ENCODE data around the gene NAV1. TPM values are rescaled to one million over a fixed set of nuclear protein-coding genes. Genes with fewer than 3 reads are reported as not detected.
"Not testable (repeated sequence)": the region's sequence is repeated elsewhere in the genome, so short reads cannot be mapped to it uniquely, and the experiment has no call there.

Gene NAV1
- total RNA-seq, 2 donors from 2014 or later = 0.28 to 1.3 TPM

GRCh38 chr1:201566933-201567801 lies 28.2 kb downstream of the NAV1 start:
- no peak for ATAC-seq (replicated peaks)
- no peaks in the 10 kb centered on the region for H3K36me3 Mint-ChIP-seq (ENCODE audit: low read depth)
- no peak overlapping the region for H3K27ac Mint-ChIP-seq
- no peaks in the 10 kb centered on the region for H3K4me1 Mint-ChIP-seq
- no peak overlapping the region for H3K4me3 Mint-ChIP-seq
- H3K27me3 Mint-ChIP-seq = no peaks in the 10 kb centered on the region
- H3K9me3 Mint-ChIP-seq = no peaks in the 10 kb centered on the region

GRCh38 chr1:201568265-201568664 lies 29.3 kb downstream of the NAV1 start:
- Mint-ChIP-seq H3K36me3 (ENCODE audit: low read depth) (no peaks in the 10 kb centered on the region), H3K27me3 (no peaks in the 10 kb centered on the region), H3K27ac (no peak overlapping the region), H3K4me3 (no peak overlapping the region), H3K4me1 (peaks cover 7% of the 10 kb centered on the region), H3K9me3 (no peaks in the 10 kb centered on the region)
- no peak for ATAC-seq (replicated peaks)

GRCh38 chr1:201568859-201569294 lies 29.9 kb downstream of the NAV1 start:
- Mint-ChIP-seq H3K27ac (no peak overlapping the region), H3K36me3 (ENCODE audit: low read depth) (no peaks in the 10 kb centered on the region)
- ATAC-seq (replicated peaks) = no peak

GRCh38 chr1:201570181-201570885 lies 31.4 kb downstream of the NAV1 start:
- no peaks in the 10 kb centered on the region for H3K36me3 Mint-ChIP-seq (ENCODE audit: low read depth)
- H3K9me3 Mint-ChIP-seq = no peaks in the 10 kb centered on the region
- no peak overlapping the region for H3K27ac Mint-ChIP-seq
- no peaks in the 10 kb centered on the region for H3K27me3 Mint-ChIP-seq
- H3K4me1 Mint-ChIP-seq = peaks cover 11% of the 10 kb centered on the region
- H3K4me3 Mint-ChIP-seq = no peak overlapping the region
- ATAC-seq (replicated peaks) = no peak

More at GRCh38 chr1:201568859-201569294, 29.9 kb downstream of the NAV1 start:
- H3K27me3 Mint-ChIP-seq = no peaks in the 10 kb centered on the region
- H3K4me3 Mint-ChIP-seq = no peak overlapping the region
- no peaks in the 10 kb centered on the region for H3K9me3 Mint-ChIP-seq
- peaks cover 11% of the 10 kb centered on the region for H3K4me1 Mint-ChIP-seq

- Mint-ChIP-seq H3K4me1 (peaks cover 11% of the 10 kb centered on the region), H3K27ac (no peak overlapping the region), H3K27me3 (no peaks in the 10 kb centered on the region), H3K9me3 (no peaks in the 10 kb centered on the region), H3K36me3 (ENCODE audit: low read depth) (no peaks in the 10 kb centered on the region), H3K4me3 (no peak overlapping the region)
- no peak for ATAC-seq (replicated peaks)
Observed at GRCh38 chr1:201570886-201571624, 32.1 kb downstream of the NAV1 start.

- H3K27ac Mint-ChIP-seq = no peak overlapping the region
- peaks cover 4% of the 10 kb centered on the region for H3K27me3 Mint-ChIP-seq
- H3K36me3 Mint-ChIP-seq (ENCODE audit: low read depth) = no peaks in the 10 kb centered on the region
- no peak overlapping the region for H3K4me3 Mint-ChIP-seq
- ATAC-seq (replicated peaks) = no peak
- peaks cover 11% of the 10 kb centered on the region for H3K4me1 Mint-ChIP-seq
- H3K9me3 Mint-ChIP-seq = peaks cover 5% of the 10 kb centered on the region
Observed at GRCh38 chr1:201573030-201573429, 34.1 kb downstream of the NAV1 start.

GRCh38 chr1:201573923-201574322 lies 35.0 kb downstream of the NAV1 start:
- Mint-ChIP-seq H3K36me3 (ENCODE audit: low read depth) (no peaks in the 10 kb centered on the region), H3K4me1 (peaks cover 11% of the 10 kb centered on the region), H3K27me3 (peaks cover 4% of the 10 kb centered on the region), H3K27ac (no peak overlapping the region), H3K9me3 (peaks cover 5% of the 10 kb centered on the region), H3K4me3 (no peak overlapping the region)
- ATAC-seq (replicated peaks) = no peak

GRCh38 chr1:201575912-201576311 lies 37.0 kb downstream of the NAV1 start:
- Mint-ChIP-seq H3K36me3 (ENCODE audit: low read depth) (no peaks in the 10 kb centered on the region), H3K9me3 (peaks cover 5% of the 10 kb centered on the region), H3K27me3 (peaks cover 7% of the 10 kb centered on the region), H3K4me3 (no peak overlapping the region), H3K4me1 (peaks cover 11% of the 10 kb centered on the region), H3K27ac (no peak overlapping the region)
- no peak for ATAC-seq (replicated peaks)

GRCh38 chr1:201576914-201577313 lies 38.0 kb downstream of the NAV1 start:
- Mint-ChIP-seq H3K9me3 (peaks cover 5% of the 10 kb centered on the region), H3K36me3 (ENCODE audit: low read depth) (no peaks in the 10 kb centered on the region), H3K27ac (no peak overlapping the region), H3K27me3 (peaks cover 10% of the 10 kb centered on the region), H3K4me3 (no peak overlapping the region), H3K4me1 (peaks cover 11% of the 10 kb centered on the region)
- ATAC-seq (replicated peaks) = no peak

GRCh38 chr1:201578008-201578888 lies 39.3 kb downstream of the NAV1 start:
- Mint-ChIP-seq H3K9me3 (peaks cover 5% of the 10 kb centered on the region), H3K27ac (no peak overlapping the region), H3K4me1 (peaks cover 4% of the 10 kb centered on the region), H3K27me3 (peaks cover 10% of the 10 kb centered on the region), H3K4me3 (no peak overlapping the region), H3K36me3 (ENCODE audit: low read depth) (no peaks in the 10 kb centered on the region)
- ATAC-seq (replicated peaks) = no peak

GRCh38 chr1:201581371-201581770 lies 42.4 kb downstream of the NAV1 start:
- H3K4me3 Mint-ChIP-seq; H3K4me1 Mint-ChIP-seq; H3K36me3 Mint-ChIP-seq (ENCODE audit: low read depth); ATAC-seq (replicated peaks); H3K27ac Mint-ChIP-seq; H3K9me3 Mint-ChIP-seq: not testable (repeated sequence)
- H3K27me3 Mint-ChIP-seq = peaks cover 14% of the 10 kb centered on the region

GRCh38 chr1:201582705-201583442 lies 43.9 kb downstream of the NAV1 start:
- Mint-ChIP-seq H3K4me1 (no peaks in the 10 kb centered on the region), H3K36me3 (ENCODE audit: low read depth) (no peaks in the 10 kb centered on the region), H3K27me3 (peaks cover 12% of the 10 kb centered on the region), H3K27ac (no peak overlapping the region), H3K4me3 (no peak overlapping the region), H3K9me3 (peaks cover 2% of the 10 kb centered on the region)
- no peak for ATAC-seq (replicated peaks)

GRCh38 chr1:201583663-201584062 lies 44.7 kb downstream of the NAV1 start:
- Mint-ChIP-seq H3K4me3 (no peak overlapping the region), H3K9me3 (no peaks in the 10 kb centered on the region), H3K4me1 (no peaks in the 10 kb centered on the region), H3K27me3 (peaks cover 11% of the 10 kb centered on the region), H3K36me3 (ENCODE audit: low read depth) (no peaks in the 10 kb centered on the region), H3K27ac (no peak overlapping the region)
- no peak for ATAC-seq (replicated peaks)
